ENCODE measurements around the gene SDS. TPM values are rescaled to one million over a fixed set of nuclear protein-coding genes. Genes with fewer than 3 reads are reported as not detected.

SDS gene
- total RNA-seq, 1 experiment from 2014 or later: not detected

DNA sequence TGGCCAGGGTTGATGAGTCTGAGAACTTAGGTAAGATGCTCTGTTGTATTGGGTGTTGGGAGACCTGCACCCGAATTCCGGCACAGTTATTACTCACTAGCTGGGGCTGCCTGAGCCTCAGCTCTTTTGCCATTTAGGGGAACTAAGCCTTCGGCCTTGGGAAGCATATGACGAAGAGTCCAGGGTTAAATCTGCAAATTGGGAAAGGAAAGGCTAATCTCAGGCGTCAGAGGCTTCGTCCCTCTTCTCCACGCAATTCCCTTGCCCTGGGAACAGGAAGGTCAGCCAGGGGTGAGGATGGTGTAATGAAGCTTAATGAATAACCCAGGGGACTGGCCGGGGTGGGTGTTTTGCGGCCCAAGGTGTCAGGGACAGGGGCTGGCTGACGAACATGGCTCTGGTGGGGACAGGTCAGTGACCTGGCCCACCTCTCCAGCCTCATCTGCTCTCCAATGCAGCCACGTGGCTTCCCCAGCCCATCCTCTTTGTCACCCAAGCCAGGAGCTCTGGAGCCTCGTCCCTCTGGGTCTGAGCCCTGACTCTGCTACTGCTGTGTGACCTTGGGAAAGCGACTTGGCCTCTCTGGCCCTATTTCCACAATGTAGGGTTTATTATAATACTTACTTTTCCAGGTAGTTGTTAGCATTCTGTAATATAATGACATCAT lies 14.7 kb upstream of the SDS start:
- H3K27ac ChIP-seq (ENCODE audit: insufficient read length, low read depth, low read length): no peak overlapping the region
- no peak overlapping the region for H2AFZ ChIP-seq (ENCODE audit: low read length)
- Mint-ChIP-seq H3K9me3 (no peaks in the 10 kb centered on the region), H3K27ac (peak overlapping the region in 1 of 3 experiments; percentile 71; a peak in 2 of 7 replicates), H3K27me3 (ENCODE audit: low read depth) (no peaks in the 10 kb centered on the region; the same call in none of the 2 replicates), H3K4me1 (peaks cover 12 to 28% of the 10 kb centered on the region in 2 experiments), H3K4me3 (no peak overlapping the region), H3K36me3 (ENCODE audit: insufficient read depth in 1 of 3, low read depth in 3 of 3) (no peaks in the 10 kb centered on the region)
- H3K4me2 ChIP-seq (ENCODE audit: insufficient read depth, insufficient read length, low read length): no peak overlapping the region
- H2BK12ac ChIP-seq (ENCODE audit: insufficient read length, low read depth, low read length): no peak overlapping the region
- H3K4me1 ChIP-seq (ENCODE audit: insufficient read depth, low read length): no peaks in the 10 kb centered on the region
- H3T11ph ChIP-seq (ENCODE audit: low read length): no peak overlapping the region
- no peaks in the 10 kb centered on the region for H3K79me2 ChIP-seq (ENCODE audit: insufficient read depth, low read length)
- no peak overlapping the region for H3K9ac ChIP-seq (ENCODE audit: extremely low read depth, insufficient read length, low read length)
- H3K23me2 ChIP-seq (ENCODE audit: insufficient read length, low read depth, low read length, poor library complexity, severe bottlenecking): no peaks in the 10 kb centered on the region
- WGBS (ENCODE audit: extremely low coverage, insufficient read length, low lambda C conversion rate): no CpG with 5 or more reads among the region's 13 CpGs
- H3K18ac ChIP-seq (ENCODE audit: insufficient read length, low read depth, low read length): no peak overlapping the region
- no peak overlapping the region for H2BK15ac ChIP-seq (ENCODE audit: low read depth, low read length)
- no peak overlapping the region for H4K91ac ChIP-seq (ENCODE audit: insufficient read length, low read depth, low read length)
- H2BK120ac ChIP-seq (ENCODE audit: low read depth, low read length, poor library complexity, severe bottlenecking): no peak overlapping the region
- no peak overlapping the region for H2AK5ac ChIP-seq (ENCODE audit: insufficient read length, low read length)
- no peak overlapping the region for H2BK5ac ChIP-seq (ENCODE audit: insufficient read length, low read length)
- TF ChIP-seq, protein P1, sequence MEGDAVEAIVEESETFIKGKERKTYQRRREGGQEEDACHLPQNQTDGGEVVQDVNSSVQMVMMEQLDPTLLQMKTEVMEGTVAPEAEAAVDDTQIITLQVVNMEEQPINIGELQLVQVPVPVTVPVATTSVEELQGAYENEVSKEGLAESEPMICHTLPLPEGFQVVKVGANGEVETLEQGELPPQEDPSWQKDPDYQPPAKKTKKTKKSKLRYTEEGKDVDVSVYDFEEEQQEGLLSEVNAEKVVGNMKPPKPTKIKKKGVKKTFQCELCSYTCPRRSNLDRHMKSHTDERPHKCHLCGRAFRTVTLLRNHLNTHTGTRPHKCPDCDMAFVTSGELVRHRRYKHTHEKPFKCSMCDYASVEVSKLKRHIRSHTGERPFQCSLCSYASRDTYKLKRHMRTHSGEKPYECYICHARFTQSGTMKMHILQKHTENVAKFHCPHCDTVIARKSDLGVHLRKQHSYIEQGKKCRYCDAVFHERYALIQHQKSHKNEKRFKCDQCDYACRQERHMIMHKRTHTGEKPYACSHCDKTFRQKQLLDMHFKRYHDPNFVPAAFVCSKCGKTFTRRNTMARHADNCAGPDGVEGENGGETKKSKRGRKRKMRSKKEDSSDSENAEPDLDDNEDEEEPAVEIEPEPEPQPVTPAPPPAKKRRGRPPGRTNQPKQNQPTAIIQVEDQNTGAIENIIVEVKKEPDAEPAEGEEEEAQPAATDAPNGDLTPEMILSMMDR (conservative IDR thresholded peaks at IDR 0.05): no peak
- H4K20me1 ChIP-seq (ENCODE audit: control insufficient read depth, insufficient read depth, insufficient read length): no peaks in the 10 kb centered on the region
- no peak for DNase-seq
- H3K4ac ChIP-seq (ENCODE audit: low read depth, low read length): no peak overlapping the region
- H3K79me1 ChIP-seq (ENCODE audit: insufficient read depth, low read depth, low read length, poor library complexity, severe bottlenecking): no peaks in the 10 kb centered on the region
- H3K9me3 ChIP-seq (ENCODE audit: control insufficient read depth, low read depth, low read length): no peaks in the 10 kb centered on the region
- H4K8ac ChIP-seq (replicated peaks; ENCODE audit: insufficient read length, low read depth, low read length): no peak overlapping the region
- no peak overlapping the region for H3K23ac ChIP-seq (ENCODE audit: insufficient read length, low read depth, low read length)
- no peak overlapping the region for H3K56ac ChIP-seq (ENCODE audit: insufficient read length, low read depth, low read length)
- H3K27me3 ChIP-seq (ENCODE audit: insufficient read depth, low read length): no peaks in the 10 kb centered on the region
- H2BK20ac ChIP-seq (ENCODE audit: low read depth, low read length, poor library complexity, severe bottlenecking): no peak overlapping the region
- no peak overlapping the region for H4K5ac ChIP-seq (ENCODE audit: insufficient read length, low read depth, low read length)
- H3K14ac ChIP-seq (ENCODE audit: insufficient read depth, low read length): no peak overlapping the region
